Measurements from ENCODE around the gene UBE2L3. TPM values are rescaled to one million over a fixed set of nuclear protein-coding genes. Genes with fewer than 3 reads are reported as not detected.
"Not testable (repeated sequence)": the region's sequence is repeated elsewhere in the genome, so short reads cannot be mapped to it uniquely, and the experiment has no call there.

The UBE2L3 gene
- total RNA-seq, 2 experiments from 2014 or later: 18.7 TPM

GRCh38 chr22:21634844-21635243 is 67.3 kb downstream of the UBE2L3 start:
- Histone ChIP-seq H3K27me3 (ENCODE audit: control insufficient read depth in 1 of 2, insufficient read depth in 2 of 2, low read length in 2 of 2) (no peaks in the 10 kb centered on the region), H3K27ac (ENCODE audit: low read depth in 1 of 2, low read length in 2 of 2) (no peak overlapping the region), H3K4me3 (ENCODE audit: low read length) (no peak overlapping the region), H3K9me3 (ENCODE audit: control insufficient read depth in 1 of 2, insufficient read depth in 1 of 2, low read length in 2 of 2) (peaks cover 0 to 7% of the 10 kb centered on the region in 2 experiments), H3K36me3 (ENCODE audit: insufficient read depth, low read length) (no peaks in the 10 kb centered on the region), H3K4me1 (ENCODE audit: insufficient read depth, low read length) (peaks cover 13% of the 10 kb centered on the region)
- CTCF ChIA-PET: interaction anchor here (1.3 kb wide), 1 partner anchor 12 kb away, joined by 3 read pairs; no protein-coding TSS in a partner anchor
- peaks cover 19% of the 10 kb centered on the region for H3K4me1 Mint-ChIP-seq (ENCODE audit: low read depth)
- DNase-seq: no peak
- intact Hi-C loops (cut with DNase I, micrococcal nuclease): no loop called here
- no peak for ATAC-seq (ENCODE audit: poor library complexity)
- no peak for TF ChIP-seq CTCF (IDR thresholded peaks at IDR 0.05)
- H3K27me3 Mint-ChIP-seq: no peaks in the 10 kb centered on the region
- H3K4me3 Mint-ChIP-seq: no peak overlapping the region
- no peaks in the 10 kb centered on the region for H3K9me3 Mint-ChIP-seq
- no peak overlapping the region for H3K27ac Mint-ChIP-seq
- POLR2A ChIA-PET: no interaction called here
- peaks cover 3% of the 10 kb centered on the region for H3K36me3 Mint-ChIP-seq (ENCODE audit: low read depth)

- Histone ChIP-seq H3K9me3 (ENCODE audit: control insufficient read depth in 1 of 2, insufficient read depth in 1 of 2, low read length in 2 of 2) (peaks cover 0 to 7% of the 10 kb centered on the region in 2 experiments), H3K27me3 (ENCODE audit: control insufficient read depth in 1 of 2, insufficient read depth in 2 of 2, low read length in 2 of 2) (no peaks in the 10 kb centered on the region), H3K4me3 (ENCODE audit: low read length) (no peak overlapping the region), H3K27ac (ENCODE audit: low read depth in 1 of 2, low read length in 2 of 2) (no peak overlapping the region), H3K36me3 (ENCODE audit: insufficient read depth, low read length) (no peaks in the 10 kb centered on the region), H3K4me1 (ENCODE audit: insufficient read depth, low read length) (peaks cover 11% of the 10 kb centered on the region)
- peaks cover 12% of the 10 kb centered on the region for H3K4me1 Mint-ChIP-seq (ENCODE audit: low read depth)
- DNase-seq: no peak
- ChIA-PET POLR2A (no interaction called here), CTCF (interaction anchor here (1.3 kb wide), 1 partner anchor 11 kb away, joined by 3 read pairs; no protein-coding TSS in a partner anchor)
- no peak overlapping the region for H3K4me3 Mint-ChIP-seq
- no peak for ATAC-seq (ENCODE audit: poor library complexity)
- intact Hi-C loops (cut with DNase I, micrococcal nuclease): no loop called here
- no peaks in the 10 kb centered on the region for H3K36me3 Mint-ChIP-seq (ENCODE audit: low read depth)
- H3K9me3 Mint-ChIP-seq: no peaks in the 10 kb centered on the region
- no peak overlapping the region for H3K27ac Mint-ChIP-seq
- TF ChIP-seq CTCF (IDR thresholded peaks at IDR 0.05): no peak
- no peaks in the 10 kb centered on the region for H3K27me3 Mint-ChIP-seq
These were observed 68.4 kb downstream of the UBE2L3 start for GRCh38 chr22:21635771-21636510.

GRCh38 chr22:21636629-21637218 is 69.2 kb downstream of the UBE2L3 start:
- H3K36me3 Mint-ChIP-seq (ENCODE audit: low read depth): no peaks in the 10 kb centered on the region
- TF ChIP-seq CTCF (IDR thresholded peaks at IDR 0.05): no peak
- Histone ChIP-seq H3K4me1 (ENCODE audit: insufficient read depth, low read length) (peaks cover 17% of the 10 kb centered on the region), H3K27ac (ENCODE audit: low read depth in 1 of 2, low read length in 2 of 2) (no peak overlapping the region), H3K27me3 (ENCODE audit: control insufficient read depth in 1 of 2, insufficient read depth in 2 of 2, low read length in 2 of 2) (no peaks in the 10 kb centered on the region), H3K36me3 (ENCODE audit: insufficient read depth, low read length) (no peaks in the 10 kb centered on the region), H3K4me3 (ENCODE audit: low read length) (no peak overlapping the region), H3K9me3 (ENCODE audit: control insufficient read depth in 1 of 2, insufficient read depth in 1 of 2, low read length in 2 of 2) (peaks cover 0 to 7% of the 10 kb centered on the region in 2 experiments)
- CTCF ChIA-PET: no interaction called here
- POLR2A ChIA-PET: no interaction called here
- no peaks in the 10 kb centered on the region for H3K9me3 Mint-ChIP-seq
- DNase-seq (no peak), ATAC-seq (ENCODE audit: poor library complexity) (no peak)
- H3K4me3 Mint-ChIP-seq: no peak overlapping the region
- no peaks in the 10 kb centered on the region for H3K27me3 Mint-ChIP-seq
- H3K4me1 Mint-ChIP-seq (ENCODE audit: low read depth): peaks cover 13% of the 10 kb centered on the region
- intact Hi-C loops (cut with DNase I, micrococcal nuclease): no loop called here
- no peak overlapping the region for H3K27ac Mint-ChIP-seq

- H3K27ac Mint-ChIP-seq; H3K36me3 Mint-ChIP-seq (ENCODE audit: low read depth); intact Hi-C loops (cut with DNase I, micrococcal nuclease); H3K4me3 ChIP-seq (ENCODE audit: low read length); H3K27me3 Mint-ChIP-seq; H3K4me3 Mint-ChIP-seq; ATAC-seq (ENCODE audit: poor library complexity); H3K27ac ChIP-seq (ENCODE audit: low read depth in 1 of 2, low read length in 2 of 2); H3K36me3 ChIP-seq (ENCODE audit: insufficient read depth, low read length); H3K27me3 ChIP-seq (ENCODE audit: control insufficient read depth in 1 of 2, insufficient read depth in 2 of 2, low read length in 2 of 2); H3K9me3 Mint-ChIP-seq; H3K9me3 ChIP-seq (ENCODE audit: control insufficient read depth in 1 of 2, insufficient read depth in 1 of 2, low read length in 2 of 2); DNase-seq; CTCF ChIA-PET: not testable (repeated sequence)
- POLR2A ChIA-PET: interaction anchor here (0.6 kb wide), 1 partner anchor 69 kb away, joined by 3 read pairs; no protein-coding TSS in a partner anchor
- peaks cover 17% of the 10 kb centered on the region for H3K4me1 ChIP-seq (ENCODE audit: insufficient read depth, low read length)
- peaks cover 17% of the 10 kb centered on the region for H3K4me1 Mint-ChIP-seq (ENCODE audit: low read depth)
These were observed 69.9 kb downstream of the UBE2L3 start for GRCh38 chr22:21637450-21637849.

Data from CD4-positive, alpha-beta T cell (primary cell).